HG03571 (cell line): ENCODE measurements around the gene E2F3.
"Not testable (repeated sequence)": the region's sequence is repeated elsewhere in the genome, so short reads cannot be mapped to it uniquely, and the experiment has no call there.

Source experiments
- ATAC-seq: cut with Tn5 transposase; IDR thresholded peaks from one replicate; pipeline ENCODE4 v1.9.1; 2021; ENCODE audit not compliant: unreplicated experiment

E2F3 gene

DNA sequence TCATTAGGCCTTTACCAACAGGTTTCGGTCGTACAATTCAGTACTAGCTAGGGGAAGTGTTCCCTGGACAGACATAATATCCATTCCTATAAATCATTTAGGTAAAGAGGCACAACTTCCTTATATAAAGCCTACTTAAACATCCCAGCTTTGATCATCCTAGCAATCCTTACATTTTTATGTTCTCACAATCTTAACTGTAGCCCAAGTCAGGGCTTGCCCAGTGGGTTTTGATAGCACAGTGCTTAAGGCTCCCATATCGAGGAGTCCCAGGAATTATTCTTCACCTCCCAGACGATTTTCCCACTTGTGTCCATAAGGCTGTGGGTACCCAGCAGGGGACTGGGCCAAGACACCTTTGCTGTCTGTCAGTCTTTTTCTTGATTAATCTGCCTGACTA lies 63.2 kb downstream of the E2F3 start:
- no peak for ATAC-seq

DNA sequence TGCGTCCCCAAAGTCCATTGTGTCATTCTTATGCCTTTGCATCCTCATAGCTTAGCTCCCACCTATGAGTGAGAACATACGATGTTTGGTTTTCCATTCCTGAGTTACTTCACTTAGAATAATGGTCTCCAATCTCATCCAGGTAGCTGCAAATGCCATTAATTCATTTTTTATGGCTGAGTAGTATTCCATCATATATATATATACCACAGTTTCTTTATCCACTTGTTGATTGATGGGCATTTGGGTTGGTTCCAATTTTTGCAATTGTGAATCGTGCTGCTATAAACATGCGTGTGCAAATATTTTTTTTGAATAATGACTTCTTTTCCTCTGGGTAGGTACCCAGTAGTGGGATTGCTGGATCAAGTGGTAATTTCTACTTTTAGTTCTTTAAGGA lies 63.9 kb downstream of the E2F3 start:
- ATAC-seq: not testable (repeated sequence)

- peak; percentile 47 for ATAC-seq
These were observed 65.8 kb downstream of the E2F3 start for GRCh38 chr6:20467437-20467836.

DNA sequence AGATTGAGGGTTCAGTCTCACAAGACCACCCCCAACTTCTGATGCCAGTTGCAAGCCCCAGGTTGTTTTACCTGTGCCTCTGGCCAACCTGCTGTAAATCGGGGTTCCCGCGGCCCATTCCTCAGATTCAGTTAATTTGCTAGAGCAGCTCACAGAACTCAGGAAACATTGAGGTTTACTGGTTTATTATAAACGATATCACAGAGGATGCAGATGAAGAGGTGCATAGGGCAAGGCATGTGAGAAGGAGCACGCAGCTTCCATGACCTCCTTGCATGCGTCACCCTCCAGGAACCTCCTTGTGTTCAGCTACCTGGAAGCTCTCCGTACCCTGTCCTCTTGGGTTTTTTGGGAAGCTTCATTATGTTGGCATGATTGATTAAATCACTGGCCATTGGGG lies 66.5 kb downstream of the E2F3 start:
- no peak for ATAC-seq

- ATAC-seq: no peak
These were observed 71.1 kb downstream of the E2F3 start for GRCh38 chr6:20472748-20473147.

DNA sequence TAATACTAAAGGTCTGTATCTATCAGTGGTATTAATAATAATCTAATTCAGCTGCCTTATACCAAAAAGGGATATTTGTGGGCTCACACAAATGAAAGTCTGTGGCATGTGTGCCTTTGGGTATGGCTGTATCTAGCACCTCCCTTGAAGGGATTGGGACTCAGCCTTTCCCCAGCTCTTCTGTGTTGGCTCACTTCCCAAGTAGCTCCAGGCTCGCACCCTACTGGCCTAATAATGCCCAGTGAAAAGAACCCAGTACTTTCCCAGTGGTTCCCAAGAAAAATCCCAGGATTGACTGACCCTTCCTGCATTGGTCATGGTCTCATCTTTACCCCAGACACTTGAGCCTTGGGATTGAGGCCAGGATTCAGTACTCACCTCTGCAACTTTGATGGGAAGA lies 71.8 kb downstream of the E2F3 start:
- no peak for ATAC-seq

DNA sequence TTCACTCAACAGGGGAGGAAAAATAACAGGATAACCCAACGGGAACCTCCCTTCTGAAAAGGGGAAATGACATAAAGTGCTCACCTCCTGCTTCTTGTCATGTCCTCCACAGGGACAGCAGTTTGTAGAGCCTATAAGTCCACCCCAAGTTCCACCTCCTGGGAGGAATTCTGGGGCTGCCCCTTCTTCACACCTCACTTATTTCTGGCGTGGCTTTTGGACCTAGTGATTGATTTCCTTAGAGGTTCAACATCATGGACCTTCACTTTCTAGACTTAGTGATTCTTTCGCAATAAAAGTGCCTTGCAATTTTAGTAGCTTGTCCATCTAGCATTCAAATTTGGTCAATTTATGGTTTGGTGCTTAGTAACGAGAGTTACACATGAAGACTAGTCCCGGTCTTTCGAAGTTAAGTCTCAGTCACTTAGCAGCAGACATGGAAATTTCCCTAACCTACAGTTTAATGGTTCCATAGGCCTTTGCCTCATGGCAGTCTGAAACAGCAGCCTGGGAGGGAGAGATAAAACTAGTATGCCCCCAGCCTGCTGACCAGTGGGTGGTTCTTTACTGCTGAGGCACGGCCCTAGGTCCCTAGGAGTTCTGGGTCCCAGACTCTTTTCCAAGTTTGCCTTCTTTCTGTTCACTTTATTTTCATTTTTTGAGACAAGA lies 73.3 kb downstream of the E2F3 start:
- ATAC-seq: no peak

GRCh38 chr6:20476501-20477043 lies 74.9 kb downstream of the E2F3 start:
- ATAC-seq: no peak

DNA sequence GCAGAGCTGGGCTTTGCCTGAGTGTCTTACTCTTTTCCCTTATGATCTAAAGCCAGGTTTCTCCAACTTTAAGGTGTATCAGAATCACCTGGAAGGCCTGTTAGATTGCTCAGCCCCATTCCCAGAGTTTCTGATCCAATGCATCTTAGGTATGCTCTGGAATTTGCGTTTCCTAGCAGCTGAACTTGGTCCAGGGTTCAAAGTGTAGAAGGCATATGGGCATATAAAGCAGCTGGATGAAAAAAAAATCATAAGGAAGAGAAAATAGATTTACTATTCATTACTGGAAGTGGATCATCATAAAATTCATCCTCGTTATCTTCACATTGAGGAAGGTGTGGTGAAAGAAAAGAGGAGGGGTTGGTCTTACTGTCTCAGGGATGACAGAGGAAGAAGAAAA lies 75.8 kb downstream of the E2F3 start:
- no peak for ATAC-seq

- no peak for ATAC-seq
These were observed 77.4 kb downstream of the E2F3 start for GRCh38 chr6:20479060-20479459.

- no peak for ATAC-seq
These were observed 77.8 kb downstream of the E2F3 start for GRCh38 chr6:20479526-20479925.

DNA sequence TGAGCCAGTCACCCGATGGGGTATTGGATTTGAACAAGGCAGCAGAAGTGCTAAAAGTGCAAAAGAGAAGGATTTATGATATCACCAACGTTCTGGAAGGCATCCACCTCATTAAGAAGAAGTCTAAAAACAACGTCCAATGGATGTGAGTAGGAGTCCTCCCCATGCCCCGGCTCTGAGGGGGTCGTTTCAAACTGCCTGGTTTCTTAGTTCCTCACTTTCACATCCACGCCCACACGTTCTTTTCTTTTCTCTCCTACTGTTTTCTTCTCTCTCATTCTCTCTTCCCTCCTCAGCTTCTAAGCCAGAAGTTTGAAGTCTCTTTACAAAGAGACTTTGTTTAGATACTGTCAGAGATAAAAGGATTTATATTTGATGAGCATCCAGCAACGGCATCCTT lies 79.6 kb downstream of the E2F3 start:
- no peak for ATAC-seq

DNA sequence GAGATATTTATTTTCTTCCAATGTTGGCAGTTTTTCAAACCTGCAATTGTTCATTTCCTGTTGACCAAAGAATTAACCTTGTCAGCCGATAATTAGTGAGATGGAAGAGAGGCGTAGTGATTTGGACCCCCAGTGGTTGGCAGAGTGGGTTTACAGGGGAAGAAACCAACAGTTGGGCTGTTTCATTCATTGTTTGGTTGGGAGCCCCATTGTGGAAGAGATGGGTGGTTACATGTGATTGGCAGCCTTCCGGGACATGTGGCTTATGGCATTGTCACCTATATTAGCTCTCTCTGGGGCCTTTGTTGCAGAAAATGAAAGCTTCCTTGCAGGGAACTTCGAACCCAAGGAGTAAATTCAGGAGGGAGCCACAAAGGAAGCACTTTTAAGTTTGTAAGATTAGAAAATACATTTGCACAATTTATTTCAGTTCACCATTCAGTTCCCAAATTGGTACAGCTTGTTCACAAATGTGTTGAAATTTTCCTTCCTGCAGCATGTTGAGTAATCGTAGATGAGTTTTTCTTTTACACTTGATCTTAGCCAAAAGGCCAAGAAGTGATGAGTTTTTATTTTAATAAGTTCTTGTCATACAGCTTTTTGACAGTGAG lies 82.3 kb downstream of the E2F3 start:
- no peak for ATAC-seq

- ATAC-seq: no peak
These were observed 85.0 kb downstream of the E2F3 start for GRCh38 chr6:20486641-20487040.

GRCh38 chr6:20487669-20488375 lies 86.1 kb downstream of the E2F3 start:
- no peak for ATAC-seq

- no peak for ATAC-seq
These were observed 88.9 kb downstream of the E2F3 start for GRCh38 chr6:20490591-20490990.

GRCh38 chr6:20492099-20492498 lies 90.4 kb downstream of the E2F3 start:
- no peak for ATAC-seq

- no peak for ATAC-seq
These were observed 95.7 kb downstream of the E2F3 start for GRCh38 chr6:20497216-20498040.

DNA sequence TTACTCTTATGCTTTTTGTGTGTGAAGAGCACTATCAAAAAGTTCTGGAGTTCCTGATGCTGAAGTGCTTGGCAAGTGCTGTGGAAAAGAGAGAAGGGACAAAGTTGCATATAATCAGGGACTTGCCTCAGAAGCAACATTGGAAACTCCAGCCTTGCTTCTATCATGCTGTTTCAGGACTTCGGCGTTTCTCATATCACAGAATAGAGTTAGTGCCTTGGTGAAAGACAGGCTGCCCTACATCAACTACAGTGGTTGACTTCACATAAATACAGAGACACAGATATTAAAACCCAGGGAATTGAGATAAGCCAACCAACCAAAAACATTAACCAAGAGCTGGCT lies 96.3 kb downstream of the E2F3 start:
- no peak for ATAC-seq

- ATAC-seq: no peak
These were observed 107.5 kb downstream of the E2F3 start for GRCh38 chr6:20509212-20509611.

DNA sequence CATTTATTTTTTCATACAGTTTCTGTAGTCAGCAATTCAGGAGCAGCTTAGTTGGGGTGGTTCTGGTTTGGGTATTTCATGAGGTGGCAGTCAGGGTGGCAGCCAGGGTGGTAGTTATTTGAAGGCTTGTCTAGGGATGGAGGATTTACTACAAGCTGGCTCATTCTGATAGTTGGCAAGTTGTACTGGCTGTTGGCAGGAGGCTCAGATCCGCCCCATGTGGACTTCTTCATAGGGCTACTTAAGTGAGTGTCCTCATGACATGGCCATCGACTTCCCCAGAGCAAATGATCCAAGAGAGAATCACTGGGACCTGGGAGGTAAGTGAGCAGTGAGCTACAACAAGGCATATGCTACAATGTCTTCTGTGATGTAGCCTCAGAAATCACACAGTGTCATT lies 110.2 kb downstream of the E2F3 start:
- ATAC-seq: no peak
